KMS-11 (cell line): ENCODE data around the gene PTGES2.

ENCODE experiments used
- H2AFZ ChIP-seq: fragments of 200-600 bp; sonication (generic); 2 replicates; pipeline ENCODE4 v1.6.1; 2016; ENCODE audit warnings: antibody characterized with exemption, mixed run types, low read depth
- H3K27ac ChIP-seq: fragments of 200-600 bp; sonication (generic); 2 replicates; pipeline ENCODE4 v1.6.1; 2016; ENCODE audit warnings: mild to moderate bottlenecking, mixed run types
- H3K27me3 ChIP-seq: fragments of 200-600 bp; sonication (generic); 2 replicates; pipeline ENCODE4 v1.6.1; 2017; ENCODE audit warnings: mild to moderate bottlenecking, low read depth, mixed run types, moderate library complexity; ENCODE audit not compliant: insufficient read depth
- H3K36me3 ChIP-seq: fragments of 200-600 bp; sonication (generic); 2 replicates; pipeline ENCODE4 v1.6.1; 2017; ENCODE audit warnings: mild to moderate bottlenecking, mixed run types; ENCODE audit not compliant: insufficient read depth
- H3K4me1 ChIP-seq: fragments of 200-600 bp; sonication (generic); 2 replicates; pipeline ENCODE4 v1.6.1; 2016; ENCODE audit warnings: mild to moderate bottlenecking, low read depth, mixed run types; ENCODE audit not compliant: poor library complexity, severe bottlenecking
- H3K4me2 ChIP-seq: fragments of 200-600 bp; sonication (generic); 2 replicates; pipeline ENCODE4 v1.7.0; 2016; ENCODE audit warnings: mild to moderate bottlenecking, mixed run types
- H3K4me3 ChIP-seq: fragments of 200-600 bp; sonication (generic); IDR thresholded peaks from 2 replicates; pipeline ENCODE4 v1.6.1; 2017; ENCODE audit warnings: low read depth, low read length, mixed read lengths; ENCODE audit not compliant: insufficient read depth
- H3K79me2 ChIP-seq: fragments of 200-600 bp; sonication (generic); 2 replicates; pipeline ENCODE4 v1.6.1; 2016; ENCODE audit warnings: low read depth, mixed run types; ENCODE audit not compliant: insufficient read depth
- H3K9ac ChIP-seq: fragments of 200-600 bp; sonication (generic); 2 replicates; pipeline ENCODE4 v1.6.1; 2016; ENCODE audit warnings: mild to moderate bottlenecking, mixed run types
- H4K20me1 ChIP-seq: fragments of 200-600 bp; sonication (generic); 2 replicates; pipeline ENCODE4 v1.6.1; 2016; ENCODE audit warnings: mild to moderate bottlenecking, mixed run types; ENCODE audit not compliant: insufficient read depth
- TF ChIP-seq, protein P1 (sequence below): fragments of 200-600 bp; sonication (generic); conservative IDR thresholded peaks from 2 replicates; pipeline ENCODE4 v1.6.1; 2017; ENCODE audit warnings: low read depth, mild to moderate bottlenecking, antibody characterized with exemption, low read length, moderate library complexity, mixed read lengths

The PTGES2 gene

DNA sequence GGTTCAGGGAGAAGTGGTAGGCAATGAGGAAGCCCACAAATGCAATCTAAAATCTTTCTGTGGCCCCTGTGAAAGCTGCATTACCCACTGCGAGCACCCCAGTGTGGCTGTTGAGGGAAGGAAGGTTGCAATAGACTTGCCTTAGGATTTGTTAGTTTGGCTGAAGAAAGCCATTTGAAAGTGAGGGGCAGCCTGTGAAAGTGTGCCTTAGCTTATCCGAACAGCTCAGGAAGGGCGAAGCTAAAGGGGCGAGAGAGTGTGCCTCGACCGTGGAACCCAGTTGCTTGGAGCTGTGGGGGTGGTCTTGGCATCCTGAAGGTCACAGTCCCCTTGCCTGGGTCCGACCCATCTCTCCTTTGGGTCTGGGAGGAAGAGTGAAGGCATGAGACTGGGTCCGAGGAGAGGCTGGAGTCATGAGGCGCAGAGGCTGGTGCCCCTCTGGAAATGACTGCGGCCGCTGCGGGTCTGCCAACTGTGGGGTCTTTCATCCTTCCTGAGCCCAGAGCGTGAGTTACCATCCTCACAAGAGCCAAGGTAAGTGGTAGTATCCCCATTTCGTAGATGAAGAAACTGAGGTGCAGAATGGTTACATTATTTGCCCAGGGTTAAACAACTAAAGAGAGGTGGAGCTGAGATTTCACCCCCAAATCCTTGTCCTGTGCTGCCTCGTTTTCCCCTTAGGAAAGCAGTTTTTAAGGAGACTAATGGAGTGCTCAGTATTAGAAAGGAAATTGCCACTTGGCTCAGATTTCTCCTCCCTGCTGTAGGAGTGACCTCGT lies 35.1 kb downstream of the PTGES2 start:
- H3K36me3 ChIP-seq = no peaks in the 10 kb centered on the region

DNA sequence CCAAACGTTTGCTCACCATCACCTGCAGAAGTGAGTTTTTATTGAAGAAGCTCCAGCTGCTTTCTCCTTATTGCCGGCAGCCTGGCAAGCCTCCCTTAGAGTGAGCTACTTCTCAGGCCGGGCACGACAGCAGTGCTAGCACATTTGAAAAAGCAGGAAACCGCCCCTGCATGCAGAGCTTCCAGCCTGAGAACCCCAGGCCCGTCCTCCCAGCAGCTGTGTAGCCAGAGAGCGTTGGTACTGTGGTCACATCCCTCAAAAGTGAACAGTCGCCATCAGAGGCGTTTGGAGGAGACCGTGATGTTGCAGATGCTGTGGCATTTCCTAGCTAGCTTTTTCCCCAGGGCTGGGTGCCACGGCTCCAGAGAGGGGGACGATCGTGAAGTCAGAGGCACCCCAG lies 36.0 kb downstream of the PTGES2 start:
- Histone ChIP-seq H3K4me2 (no peak overlapping the region), H3K27me3 (no peaks in the 10 kb centered on the region), H3K4me3 (no peak overlapping the region), H3K36me3 (no peaks in the 10 kb centered on the region), H3K9ac (no peak overlapping the region), H3K27ac (no peak overlapping the region), H3K4me1 (peaks cover 11% of the 10 kb centered on the region), H2AFZ (no peak overlapping the region), H4K20me1 (peaks cover 6% of the 10 kb centered on the region; the same call in 1 of the 2 replicates), H3K79me2 (peaks cover 98% of the 10 kb centered on the region)
- TF ChIP-seq, protein P1, sequence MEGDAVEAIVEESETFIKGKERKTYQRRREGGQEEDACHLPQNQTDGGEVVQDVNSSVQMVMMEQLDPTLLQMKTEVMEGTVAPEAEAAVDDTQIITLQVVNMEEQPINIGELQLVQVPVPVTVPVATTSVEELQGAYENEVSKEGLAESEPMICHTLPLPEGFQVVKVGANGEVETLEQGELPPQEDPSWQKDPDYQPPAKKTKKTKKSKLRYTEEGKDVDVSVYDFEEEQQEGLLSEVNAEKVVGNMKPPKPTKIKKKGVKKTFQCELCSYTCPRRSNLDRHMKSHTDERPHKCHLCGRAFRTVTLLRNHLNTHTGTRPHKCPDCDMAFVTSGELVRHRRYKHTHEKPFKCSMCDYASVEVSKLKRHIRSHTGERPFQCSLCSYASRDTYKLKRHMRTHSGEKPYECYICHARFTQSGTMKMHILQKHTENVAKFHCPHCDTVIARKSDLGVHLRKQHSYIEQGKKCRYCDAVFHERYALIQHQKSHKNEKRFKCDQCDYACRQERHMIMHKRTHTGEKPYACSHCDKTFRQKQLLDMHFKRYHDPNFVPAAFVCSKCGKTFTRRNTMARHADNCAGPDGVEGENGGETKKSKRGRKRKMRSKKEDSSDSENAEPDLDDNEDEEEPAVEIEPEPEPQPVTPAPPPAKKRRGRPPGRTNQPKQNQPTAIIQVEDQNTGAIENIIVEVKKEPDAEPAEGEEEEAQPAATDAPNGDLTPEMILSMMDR = no peak

More for the DNA sequence above, 35.1 kb downstream of the PTGES2 start:
- no peaks in the 10 kb centered on the region for H3K27me3 ChIP-seq
- H3K9ac ChIP-seq = no peak overlapping the region
- peaks cover 98% of the 10 kb centered on the region for H3K79me2 ChIP-seq
- H3K4me2 ChIP-seq = no peak overlapping the region
- H3K27ac ChIP-seq = no peak overlapping the region
- H3K4me3 ChIP-seq = no peak overlapping the region
- H3K4me1 ChIP-seq = peaks cover 11% of the 10 kb centered on the region
- H4K20me1 ChIP-seq = peaks cover 6% of the 10 kb centered on the region; the same call in 1 of the 2 replicates
- TF ChIP-seq, protein P1 = no peak
- no peak overlapping the region for H2AFZ ChIP-seq

DNA sequence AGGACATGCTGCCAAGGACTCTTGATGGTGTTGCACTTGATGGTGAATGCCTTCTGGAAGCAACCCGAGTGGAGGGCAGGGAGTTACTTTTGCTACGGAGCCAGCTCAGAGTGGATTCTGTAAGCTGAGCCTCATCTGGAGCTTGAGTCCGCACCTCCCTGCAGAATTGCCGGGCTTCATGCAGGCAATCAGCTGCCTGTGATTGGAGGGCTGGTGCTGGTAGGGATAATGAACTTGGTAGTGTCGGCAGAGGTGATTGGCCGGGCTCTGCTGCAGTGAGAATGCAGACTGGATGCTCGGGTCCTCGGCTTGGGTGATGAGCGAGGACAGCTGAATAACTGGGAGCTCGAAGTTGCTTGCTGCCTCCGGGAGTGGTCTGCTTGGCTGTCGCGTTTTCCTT lies 36.4 kb downstream of the PTGES2 start:
- peaks cover 6% of the 10 kb centered on the region; the same call in 1 of the 2 replicates for H4K20me1 ChIP-seq
- no peak overlapping the region for H3K27ac ChIP-seq

DNA sequence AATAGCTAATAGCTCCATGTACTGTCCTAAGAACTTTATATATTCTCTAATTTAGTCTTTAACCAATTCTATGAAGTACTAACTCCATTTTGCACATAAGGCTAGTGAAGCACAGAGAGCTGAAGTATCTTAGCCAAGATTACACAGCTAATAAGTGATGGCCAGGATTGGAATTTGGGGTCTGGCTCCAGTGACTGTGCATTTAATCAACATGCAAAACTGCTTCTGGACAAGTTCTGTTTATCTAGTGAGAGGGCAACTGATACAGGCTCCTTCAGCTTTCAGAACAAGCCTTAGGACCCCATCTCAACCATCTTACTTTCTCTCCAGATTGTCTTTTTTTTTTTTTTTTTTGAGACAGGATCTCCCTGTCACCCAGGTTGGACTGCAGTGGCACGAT lies 38.2 kb downstream of the PTGES2 start:
- 0 out of 2 replicates have a peak, but pooled peaks cover 2% of the 10 kb centered on the region for H3K36me3 ChIP-seq
- H3K4me1 ChIP-seq = peaks cover 20% of the 10 kb centered on the region
- TF ChIP-seq, protein P1 = no peak
- H4K20me1 ChIP-seq = peaks cover 6% of the 10 kb centered on the region; the same call in 1 of the 2 replicates
- no peak overlapping the region for H3K4me3 ChIP-seq
- H3K27me3 ChIP-seq = no peaks in the 10 kb centered on the region
- no peak overlapping the region for H2AFZ ChIP-seq
- H3K9ac ChIP-seq = no peak overlapping the region
- H3K4me2 ChIP-seq = no peak overlapping the region
- H3K27ac ChIP-seq = no peak overlapping the region
- H3K79me2 ChIP-seq = peaks cover 98% of the 10 kb centered on the region

More for the DNA sequence above, 36.4 kb downstream of the PTGES2 start:
- Histone ChIP-seq H3K9ac (no peak overlapping the region), H3K4me1 (peaks cover 11% of the 10 kb centered on the region), H3K79me2 (peaks cover 98% of the 10 kb centered on the region), H3K27me3 (no peaks in the 10 kb centered on the region), H3K4me2 (no peak overlapping the region), H3K4me3 (no peak overlapping the region), H3K36me3 (no peaks in the 10 kb centered on the region), H2AFZ (no peak overlapping the region)
- TF ChIP-seq, protein P1 = no peak
